Endothelial cell of umbilical vein (primary cell): ENCODE results near the gene PRSS37. TPM values are rescaled to one million over a fixed set of nuclear protein-coding genes. Genes with fewer than 3 reads are reported as not detected.

Experiments
- BruUV-seq: library from RNA; stranded (reverse); fragments of 400-500 nt; replicated peaks from 2 replicates; lab custom pipeline; 2021; lab: Mats Ljungman, UMichigan
- CTCF ChIA-PET: fragments of 300-600, 350-600 bp; sonication (Branson Sonifier 250); formaldehyde crosslinking; loops from one replicate; lab custom pipeline; 2021; ENCODE audit warnings: antibody characterized with exemption, inconsistent platforms; lab: Charles Lee
- POLR2A ChIA-PET: fragments of 300-600, 350-600 bp; sonication (Branson Sonifier 250); formaldehyde crosslinking; loops from one replicate; lab custom pipeline; 2021; ENCODE audit warnings: antibody characterized with exemption, inconsistent platforms; lab: Charles Lee
- DNase-seq: peaks from one replicate; pipeline ENCODE4 v3.0.0-alpha.2; 2011; ENCODE audit warnings: low read depth, low spot score
- FAIRE-seq: peaks from 2 replicates; lab custom pipeline; 2011; peaks lifted over from hg19 to GRCh38; lab: Jason Lieb, UNC
- H2AFZ ChIP-seq: 2 replicates; pipeline ENCODE4 v1.6.0; 2012; ENCODE audit warnings: low read depth, low read length, control low read depth, inconsistent platforms
- H3K27ac ChIP-seq: 2 replicates; pipeline ENCODE4 v1.5.1; 2011; ENCODE audit warnings: low read depth, mild to moderate bottlenecking, control low read depth, low read length, moderate library complexity; ENCODE audit not compliant: insufficient read depth
- H3K27me3 ChIP-seq, 2 experiments: 2 replicates each; pipeline versions ENCODE4 v1.6.0 to v1.6.1; 2011; ENCODE audit warnings: low read length in 2 of 2, mixed read lengths in 1 of 2; ENCODE audit not compliant: control insufficient read depth in 2 of 2, insufficient read depth in 2 of 2
- H3K36me3 ChIP-seq, 2 experiments: 2 replicates in 1 of 2; 3 replicates in 1 of 2; pipeline ENCODE4 v1.5.1; 2011; ENCODE audit warnings: low read length in 2 of 2, mild to moderate bottlenecking in 1 of 2, moderate library complexity in 1 of 2; ENCODE audit not compliant: control insufficient read depth in 2 of 2, insufficient read depth in 2 of 2; ENCODE audit errors: extremely low read depth in 1 of 2
- H3K4me1 ChIP-seq: 3 replicates; pipeline ENCODE4 v1.5.1; 2011; ENCODE audit warnings: mild to moderate bottlenecking, low read length; ENCODE audit not compliant: control insufficient read depth, insufficient read depth; ENCODE audit errors: extremely low read depth
- H3K4me2 ChIP-seq: 2 replicates; pipeline ENCODE4 v1.6.1; 2011; ENCODE audit warnings: low read length, control low read depth, mixed read lengths; ENCODE audit not compliant: insufficient read depth
- H3K4me3 ChIP-seq, 3 experiments: fragments of 200-600 bp in 1 of 3; sonication (generic), shearing (Covaris generic) in 1 of 3; replicated peaks in 1 of 3; 2 replicates each; pipeline ENCODE4 v1.5.1; 2011 to 2016; ENCODE audit warnings: control low read depth in 3 of 3, low read length in 3 of 3, mild to moderate bottlenecking in 2 of 3, inconsistent platforms in 1 of 3, low read depth in 1 of 3, moderate library complexity in 1 of 3; ENCODE audit not compliant: insufficient read depth in 1 of 3
- H3K79me2 ChIP-seq: 2 replicates; pipeline ENCODE4 v1.6.0; 2012; ENCODE audit warnings: low read length, inconsistent platforms; ENCODE audit not compliant: control insufficient read depth, insufficient read depth
- H3K9ac ChIP-seq: replicated peaks from 2 replicates; pipeline ENCODE3; 2011; ENCODE audit warnings: low read length, control low read depth; ENCODE audit not compliant: insufficient read depth; ENCODE audit errors: extremely low read depth
- H3K9me1 ChIP-seq: replicated peaks from 3 replicates; pipeline ENCODE4 v1.6.0; 2011; ENCODE audit warnings: mild to moderate bottlenecking, low read length; ENCODE audit not compliant: control insufficient read depth, insufficient read depth; ENCODE audit errors: extremely low read depth
- H3K9me3 ChIP-seq: replicated peaks from 2 replicates; pipeline ENCODE4 v1.5.1; 2012; ENCODE audit warnings: low read length, inconsistent platforms; ENCODE audit not compliant: control insufficient read depth, insufficient read depth
- H4K20me1 ChIP-seq: replicated peaks from 2 replicates; pipeline ENCODE3; 2011; ENCODE audit warnings: mild to moderate bottlenecking, low read length; ENCODE audit not compliant: control insufficient read depth, insufficient read depth; ENCODE audit errors: extremely low read depth
- EZH2 ChIP-seq: IDR thresholded peaks from 2 replicates; pipeline ENCODE4 v1.6.1; 2012; ENCODE audit warnings: borderline replicate concordance, low read depth, mild to moderate bottlenecking, moderate library complexity, low read length, inconsistent platforms; ENCODE audit not compliant: severe bottlenecking
- FOS ChIP-seq: IDR thresholded peaks from 2 replicates; pipeline ENCODE4 v1.6.1; 2011; ENCODE audit warnings: mild to moderate bottlenecking, low read length, moderate library complexity, borderline replicate concordance; ENCODE audit not compliant: insufficient read depth
- GATA2 ChIP-seq: IDR thresholded peaks from 2 replicates; pipeline ENCODE4 v1.7.0; 2011; ENCODE audit warnings: low read depth, mild to moderate bottlenecking, moderate library complexity, mixed read lengths, low read length; ENCODE audit not compliant: insufficient read length, insufficient read depth
- JUN ChIP-seq: IDR thresholded peaks from 2 replicates; pipeline ENCODE4 v1.6.1; 2011; ENCODE audit warnings: borderline replicate concordance, low read depth; ENCODE audit not compliant: insufficient read length, insufficient read depth
- MYC ChIP-seq: IDR thresholded peaks from one replicate; pipeline ENCODE4 v1.6.1; 2011; ENCODE audit warnings: mild to moderate bottlenecking, low read depth, low read length
- POLR2A ChIP-seq: IDR thresholded peaks from 2 replicates; pipeline ENCODE4 v1.6.1; 2012; ENCODE audit warnings: low read depth, mild to moderate bottlenecking, control low read depth, low read length
- POLR2AphosphoS5 ChIP-seq: IDR thresholded peaks from 2 replicates; pipeline ENCODE4 v1.6.1; 2012; ENCODE audit warnings: low read depth, mild to moderate bottlenecking, control low read depth, low read length, moderate library complexity; ENCODE audit not compliant: insufficient read depth
- dilution Hi-C: fragments of 300-500 bp; cut with MboI; formaldehyde crosslinking; loops from one replicate; pipeline ENCODE4 v1.15.0; 2019; ENCODE audit warnings: low sequenced_read_pairs; ENCODE audit not compliant: extremely low pct_ligation_motif_present
- intact Hi-C: fragments of 100-400 bp; cut with micrococcal nuclease; formaldehyde crosslinking; loops from one replicate; pipeline ENCODE4 v1.10.0; 2022
- polyA plus RNA-seq, 4 experiments: library from polyadenylated mRNA; depleted of rRNA in 3 of 4; stranded (reverse) in 3 of 4; unstranded in 1 of 4; fragments of >200 nt; gene quantifications; 2 replicates each; pipeline versions ENCODE4 v1.2.1 to v1.2.3, GENCODE V29; 2011 to 2012; ENCODE audit warnings: missing spikeins in 1 of 4
- total RNA-seq: library from RNA; stranded (reverse); gene quantifications from 2 replicates; pipeline ENCODE4 v1.2.3, GENCODE V29; 2021
- TF ChIP-seq, protein P1 (sequence below), 2 donors: IDR thresholded peaks; 1 replicate in 1 of 2; 2 replicates in 1 of 2; pipeline ENCODE4 v1.5.1; 2011; ENCODE audit warnings: low read length in 2 of 2, mild to moderate bottlenecking in 2 of 2, moderate library complexity in 2 of 2, control low read depth in 1 of 2, inconsistent platforms in 1 of 2, low read depth in 1 of 2; ENCODE audit not compliant: insufficient read depth in 1 of 2; ENCODE audit errors: extremely low read depth in 1 of 2
- TF ChIP-seq, protein P2 (sequence below): IDR thresholded peaks from 2 replicates; pipeline ENCODE4 v1.6.1; 2011; ENCODE audit not compliant: insufficient read depth, insufficient read length

PRSS37 gene
- total and polyA plus RNA-seq, 2 donors (not counting 3 experiments of a cell fraction or from before 2014, with no cell fraction given): not detected

DNA sequence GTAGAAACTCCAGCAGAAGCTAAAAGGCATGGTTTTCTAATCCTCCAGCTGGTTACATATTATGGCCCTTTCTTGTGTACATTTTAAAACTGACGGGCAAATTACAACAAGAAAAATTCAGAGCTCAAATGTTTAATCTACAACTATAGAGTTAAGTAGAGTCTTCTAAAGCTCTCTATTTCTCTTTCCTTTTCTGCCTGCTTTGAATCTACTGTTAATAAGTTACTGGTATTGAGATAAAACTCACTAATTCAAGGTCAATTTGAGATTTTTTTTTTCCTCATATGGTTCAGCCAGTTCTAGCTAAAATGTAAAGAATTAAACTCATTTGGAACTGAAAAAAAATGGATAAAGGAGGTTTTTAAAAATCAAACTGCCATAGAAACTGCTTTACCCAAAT is 1.6 kb upstream of the PRSS37 start:
- TF ChIP-seq EZH2: no peak
- TF ChIP-seq POLR2A: no peak
- TF ChIP-seq, protein P1, sequence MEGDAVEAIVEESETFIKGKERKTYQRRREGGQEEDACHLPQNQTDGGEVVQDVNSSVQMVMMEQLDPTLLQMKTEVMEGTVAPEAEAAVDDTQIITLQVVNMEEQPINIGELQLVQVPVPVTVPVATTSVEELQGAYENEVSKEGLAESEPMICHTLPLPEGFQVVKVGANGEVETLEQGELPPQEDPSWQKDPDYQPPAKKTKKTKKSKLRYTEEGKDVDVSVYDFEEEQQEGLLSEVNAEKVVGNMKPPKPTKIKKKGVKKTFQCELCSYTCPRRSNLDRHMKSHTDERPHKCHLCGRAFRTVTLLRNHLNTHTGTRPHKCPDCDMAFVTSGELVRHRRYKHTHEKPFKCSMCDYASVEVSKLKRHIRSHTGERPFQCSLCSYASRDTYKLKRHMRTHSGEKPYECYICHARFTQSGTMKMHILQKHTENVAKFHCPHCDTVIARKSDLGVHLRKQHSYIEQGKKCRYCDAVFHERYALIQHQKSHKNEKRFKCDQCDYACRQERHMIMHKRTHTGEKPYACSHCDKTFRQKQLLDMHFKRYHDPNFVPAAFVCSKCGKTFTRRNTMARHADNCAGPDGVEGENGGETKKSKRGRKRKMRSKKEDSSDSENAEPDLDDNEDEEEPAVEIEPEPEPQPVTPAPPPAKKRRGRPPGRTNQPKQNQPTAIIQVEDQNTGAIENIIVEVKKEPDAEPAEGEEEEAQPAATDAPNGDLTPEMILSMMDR (IDR thresholded peaks at IDR 0.05; ENCODE audit: extremely low read depth in 1 of 2, insufficient read depth in 1 of 2, low read depth in 1 of 2, low read length in 2 of 2): no peak
- no peak for TF ChIP-seq POLR2AphosphoS5
- no peak for TF ChIP-seq GATA2
- H3K27ac ChIP-seq: no peak overlapping the region
- no peak for DNase-seq
- BruUV-seq: no TSS peak
- H2AFZ ChIP-seq: no peak overlapping the region
- ChIA-PET POLR2A (no interaction called here), CTCF (no interaction called here)
- dilution Hi-C loops: no loop called here
- intact Hi-C loops: no loop called here
- no peaks in the 10 kb centered on the region for H3K9me1 ChIP-seq
- no peaks in the 10 kb centered on the region for H3K36me3 ChIP-seq
- no peak overlapping the region for H3K4me2 ChIP-seq
- H3K9ac ChIP-seq: no peak overlapping the region
- no peaks in the 10 kb centered on the region for H4K20me1 ChIP-seq
- H3K4me3 ChIP-seq: no peak overlapping the region
- no peaks in the 10 kb centered on the region for H3K79me2 ChIP-seq
- no peaks in the 10 kb centered on the region for H3K9me3 ChIP-seq
- H3K27me3 ChIP-seq: no peaks in the 10 kb centered on the region
- FAIRE-seq: no peak
- no peaks in the 10 kb centered on the region for H3K4me1 ChIP-seq

DNA sequence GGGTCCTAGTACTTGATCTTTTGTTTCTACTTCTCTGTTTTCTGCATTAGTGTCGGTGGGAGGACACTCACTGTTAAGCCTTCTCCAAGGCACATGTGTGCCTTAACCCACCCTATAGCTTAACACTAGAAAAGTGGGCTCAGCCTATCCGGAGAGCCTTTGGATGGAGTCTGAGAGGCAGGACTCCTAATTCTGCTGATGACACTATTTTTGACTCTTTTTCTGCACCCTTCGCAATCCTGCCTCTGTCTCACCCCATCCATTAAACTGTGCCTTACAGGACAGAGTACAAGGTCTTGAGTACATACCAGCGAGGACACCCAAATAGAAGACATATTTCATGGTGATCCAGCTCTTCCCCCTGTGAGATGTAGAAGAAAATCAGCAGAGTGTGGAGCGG is 577 bp downstream of the PRSS37 start:
- intact Hi-C loops (no loop called here), dilution Hi-C loops (no loop called here)
- ChIA-PET POLR2A (no interaction called here), CTCF (no interaction called here)
- Histone ChIP-seq H3K36me3 (no peaks in the 10 kb centered on the region), H4K20me1 (no peaks in the 10 kb centered on the region), H3K27me3 (no peaks in the 10 kb centered on the region), H3K9ac (no peak overlapping the region), H3K4me3 (no peak overlapping the region), H3K9me3 (no peaks in the 10 kb centered on the region), H3K4me2 (no peak overlapping the region), H3K9me1 (no peaks in the 10 kb centered on the region), H2AFZ (no peak overlapping the region), H3K27ac (no peak overlapping the region), H3K4me1 (no peaks in the 10 kb centered on the region), H3K79me2 (no peaks in the 10 kb centered on the region)
- no peak for FAIRE-seq
- no TSS peak for BruUV-seq
- TF ChIP-seq JUN (no peak), GATA2 (no peak), POLR2AphosphoS5 (no peak), POLR2A (no peak), EZH2 (no peak), FOS (no peak), MYC (no peak)
- TF ChIP-seq, protein P1 (IDR thresholded peaks at IDR 0.05; ENCODE audit: extremely low read depth in 1 of 2, insufficient read depth in 1 of 2, low read depth in 1 of 2, low read length in 2 of 2): no peak
- TF ChIP-seq, protein P2, sequence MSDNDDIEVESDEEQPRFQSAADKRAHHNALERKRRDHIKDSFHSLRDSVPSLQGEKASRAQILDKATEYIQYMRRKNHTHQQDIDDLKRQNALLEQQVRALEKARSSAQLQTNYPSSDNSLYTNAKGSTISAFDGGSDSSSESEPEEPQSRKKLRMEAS: no peak
- DNase-seq: no peak
